HG02798 (cell line): Measurements from ENCODE around the gene CINP.
"Not testable (repeated sequence)": the region's sequence is repeated elsewhere in the genome, so short reads cannot be mapped to it uniquely, and the experiment has no call there.

ENCODE experiments used
- ATAC-seq: cut with Tn5 transposase; IDR thresholded peaks from one replicate; pipeline ENCODE4 v1.9.1; 2021; ENCODE audit warnings: mild to moderate bottlenecking; ENCODE audit not compliant: unreplicated experiment, poor library complexity

The CINP gene

GRCh38 chr14:102359341-102359740 is 3.3 kb downstream of the CINP start:
- no peak for ATAC-seq

DNA sequence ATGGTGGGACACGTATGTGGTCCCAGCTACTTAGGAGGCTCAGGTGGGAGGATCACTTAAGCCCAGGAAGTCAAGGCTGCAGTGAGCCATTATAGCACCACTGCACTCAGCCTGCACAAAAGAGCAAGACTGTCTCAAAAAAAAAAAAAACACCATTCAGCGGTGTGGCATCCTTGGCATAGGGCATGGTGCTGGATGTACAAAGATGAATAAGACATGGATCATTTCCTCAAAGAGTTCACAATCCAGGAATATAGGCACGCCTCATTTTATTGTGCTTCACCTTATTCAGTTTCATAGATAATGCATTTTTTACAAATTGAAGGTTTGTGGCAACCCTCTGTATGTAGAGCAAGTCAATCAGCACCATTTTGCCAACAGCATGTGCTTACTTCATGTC is 6.4 kb downstream of the CINP start:
- no peak for ATAC-seq

- no peak for ATAC-seq
Measured at GRCh38 chr14:102353126-102353619, 9.5 kb downstream of the CINP start.

DNA sequence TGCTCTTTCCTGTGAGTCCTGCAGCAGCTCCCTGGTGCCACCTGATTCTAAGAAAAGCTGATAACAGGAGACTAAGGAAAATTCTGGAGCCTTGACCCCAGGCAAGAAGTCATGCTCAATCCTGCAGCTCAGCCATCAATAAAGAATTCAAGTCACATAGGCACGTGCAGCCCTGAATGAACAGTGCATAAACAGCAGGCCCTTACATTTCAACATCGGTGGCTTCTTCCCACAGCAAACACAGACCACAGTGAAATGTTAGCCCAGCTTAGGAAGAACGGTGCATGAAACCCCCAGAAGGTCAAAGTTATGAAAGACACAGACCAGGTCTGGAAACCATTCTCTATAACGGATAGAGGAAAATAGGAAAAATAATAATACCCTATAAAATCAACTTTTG is 10.5 kb downstream of the CINP start:
- ATAC-seq: no peak

DNA sequence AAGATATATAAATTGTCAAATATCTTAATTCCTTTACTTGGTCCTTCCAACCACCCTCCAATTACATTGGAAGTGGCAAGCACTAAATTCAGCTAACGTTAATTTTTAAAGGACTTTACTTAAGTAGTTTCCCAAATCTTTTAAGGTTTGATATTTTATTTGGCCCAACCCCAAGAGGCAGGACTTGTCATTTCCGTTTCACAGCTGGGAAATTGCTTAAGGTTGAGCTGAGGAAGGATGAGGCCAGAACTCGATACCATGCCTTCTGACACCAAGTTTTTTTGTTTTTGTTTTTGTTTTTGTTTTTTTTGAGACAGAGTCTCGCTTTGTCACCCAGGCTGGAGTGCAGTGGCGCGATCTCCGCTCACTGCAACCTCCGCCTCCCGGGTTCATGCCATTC is 11.1 kb downstream of the CINP start:
- not testable (repeated sequence) for ATAC-seq

DNA sequence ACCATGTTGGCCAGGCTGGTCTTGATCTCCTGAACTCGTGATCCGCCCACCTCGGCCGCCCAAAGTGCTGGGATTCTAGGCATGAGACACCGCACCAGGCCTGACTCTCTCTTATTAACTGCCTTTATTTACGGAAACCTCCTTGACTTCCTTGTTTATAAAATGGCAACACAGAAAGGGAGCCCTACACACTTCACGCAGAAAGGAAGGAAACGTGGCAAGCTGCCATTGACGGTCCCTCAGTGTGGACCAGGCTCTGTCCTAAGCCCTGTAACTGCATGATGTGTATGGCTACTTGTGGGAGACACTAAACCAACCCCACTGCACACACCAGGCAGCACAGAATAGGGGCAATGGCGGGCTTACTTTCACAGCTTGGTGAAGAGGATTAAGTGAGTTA is 11.7 kb downstream of the CINP start:
- ATAC-seq: no peak

- ATAC-seq: no peak
Measured at GRCh38 chr14:102348376-102348775, 14.3 kb downstream of the CINP start.

DNA sequence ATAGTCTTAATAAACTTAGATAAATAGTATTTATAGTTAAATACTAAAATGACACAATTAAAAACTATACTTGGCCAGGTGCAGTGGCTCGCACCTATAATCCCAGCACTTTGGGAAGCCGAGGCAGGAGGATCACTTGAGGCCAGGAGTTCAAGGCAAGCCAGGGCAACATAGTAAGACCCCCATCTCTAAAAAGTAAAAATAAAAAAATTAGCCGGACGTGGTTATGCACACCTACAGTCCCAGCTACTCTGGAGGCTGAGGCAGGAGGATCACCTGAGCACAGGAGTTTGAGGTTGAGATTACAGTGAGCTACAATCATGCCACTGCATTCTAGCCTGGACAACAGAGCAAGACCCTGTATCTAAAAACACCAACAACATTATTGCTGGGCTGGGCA is 16.0 kb downstream of the CINP start:
- no peak for ATAC-seq

- no peak for ATAC-seq
Measured at GRCh38 chr14:102345232-102345631, 17.5 kb downstream of the CINP start.

- ATAC-seq: no peak
Measured at GRCh38 chr14:102344485-102344884, 18.2 kb downstream of the CINP start.

DNA sequence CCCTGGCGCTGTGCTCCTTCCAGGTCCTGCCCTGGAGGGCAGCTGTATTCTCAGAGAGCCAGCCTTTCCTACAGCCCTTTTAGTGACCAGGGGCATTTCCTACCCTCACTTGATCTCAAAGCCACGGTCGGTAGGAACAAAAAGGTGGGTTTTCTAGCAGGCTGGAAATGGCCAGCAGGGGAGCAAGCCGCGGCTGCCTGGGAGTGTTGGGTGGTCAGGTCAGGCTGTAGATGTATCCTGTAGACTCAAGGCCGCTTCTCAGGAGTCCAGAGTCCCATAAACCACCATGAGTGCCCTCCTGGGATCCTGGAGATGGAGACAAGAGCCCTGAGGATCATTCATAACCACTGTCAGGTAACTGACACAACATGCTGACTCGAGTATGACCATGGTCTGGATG is 18.6 kb downstream of the CINP start:
- no peak for ATAC-seq

- no peak for ATAC-seq
Measured at GRCh38 chr14:102342238-102342637, 20.5 kb downstream of the CINP start.

GRCh38 chr14:102341566-102341965 is 21.1 kb downstream of the CINP start:
- ATAC-seq: no peak

DNA sequence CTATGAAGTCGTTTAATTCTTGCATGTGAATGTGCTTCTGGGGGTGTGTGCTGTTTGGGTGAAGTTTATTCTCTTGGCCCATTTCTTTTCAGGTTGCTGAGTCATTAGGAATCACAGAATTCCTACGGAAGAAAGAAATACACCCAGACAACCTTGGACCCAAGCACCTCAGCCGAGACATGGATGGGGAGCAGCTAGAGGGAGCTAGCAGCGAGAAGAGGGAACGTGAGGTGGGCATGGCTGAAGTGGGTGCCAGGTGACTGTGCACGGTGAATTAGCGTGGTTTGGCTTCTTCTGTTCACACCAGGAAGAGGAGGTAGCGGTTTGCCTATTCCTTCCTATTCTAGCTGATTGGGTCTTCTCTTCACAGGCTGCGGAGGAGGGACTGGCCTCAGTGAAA is 24.0 kb downstream of the CINP start:
- ATAC-seq: no peak

DNA sequence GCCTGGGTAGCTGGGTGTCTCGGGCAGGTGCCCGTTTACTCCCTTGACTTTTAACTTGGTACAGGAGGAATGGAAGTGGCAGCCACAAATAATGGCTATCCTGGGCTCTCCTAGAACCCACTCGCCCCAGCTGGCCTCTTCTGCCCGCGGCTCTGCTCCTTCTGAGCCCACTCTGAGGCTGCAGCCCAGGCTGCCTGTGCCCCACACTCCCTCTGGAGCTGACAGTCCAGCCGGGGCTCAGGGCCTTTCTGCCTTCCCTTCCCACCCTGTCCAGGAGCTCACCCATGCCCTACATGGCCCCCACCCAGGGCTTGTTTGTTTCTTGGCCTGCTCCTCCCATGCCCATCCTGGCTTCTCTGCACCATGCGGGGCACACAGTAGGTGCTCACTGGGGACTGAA is 27.5 kb downstream of the CINP start:
- no peak for ATAC-seq

DNA sequence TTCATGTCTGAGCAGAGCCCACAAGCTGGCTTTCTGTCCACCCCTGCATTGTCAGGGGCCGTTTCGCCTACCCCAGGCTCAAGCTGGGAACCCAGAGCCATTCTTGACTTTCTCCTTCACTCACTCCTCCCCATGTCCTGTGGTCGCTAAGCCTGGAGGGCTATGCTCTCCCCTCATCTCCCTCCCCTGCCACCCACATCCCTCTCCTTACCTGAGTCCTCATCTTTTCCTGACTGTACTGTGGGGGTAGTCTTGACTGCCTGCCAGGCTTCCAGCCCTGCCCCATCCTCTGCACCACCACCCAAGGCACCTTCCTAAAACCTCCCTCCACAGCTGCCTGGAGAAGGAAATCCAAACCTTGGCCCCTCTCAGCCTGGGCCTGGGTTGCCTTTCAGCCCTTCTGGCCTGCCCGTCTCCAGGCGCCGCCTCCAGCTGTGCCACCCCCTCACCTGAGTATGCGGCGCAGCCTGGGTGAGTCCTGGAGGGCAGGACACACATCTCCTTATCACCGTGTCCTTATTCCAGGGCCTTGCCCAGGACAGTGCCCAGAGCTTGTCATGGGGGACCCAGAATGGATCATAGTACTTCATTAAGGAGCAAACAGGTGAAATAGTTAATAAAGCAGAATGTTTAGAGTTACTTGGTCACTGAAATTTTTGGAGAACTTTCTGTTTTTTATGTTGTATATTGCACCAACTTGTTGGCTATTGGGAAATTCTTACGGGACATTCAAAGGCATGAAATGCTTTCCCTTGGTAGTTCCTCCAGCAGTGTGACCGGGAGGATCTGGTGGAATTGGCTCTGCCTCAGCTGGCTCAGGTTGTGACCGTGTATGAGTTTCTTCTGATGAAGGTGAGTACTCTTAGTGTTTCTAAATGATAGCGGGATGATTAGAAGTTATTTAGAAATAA is 28.6 kb downstream of the CINP start:
- no peak for ATAC-seq

GRCh38 chr14:102333390-102333789 is 29.3 kb downstream of the CINP start:
- ATAC-seq: no peak

GRCh38 chr14:102330806-102331205 is 31.9 kb downstream of the CINP start:
- no peak for ATAC-seq

GRCh38 chr14:102329381-102329780 is 33.3 kb downstream of the CINP start:
- not testable (repeated sequence) for ATAC-seq

DNA sequence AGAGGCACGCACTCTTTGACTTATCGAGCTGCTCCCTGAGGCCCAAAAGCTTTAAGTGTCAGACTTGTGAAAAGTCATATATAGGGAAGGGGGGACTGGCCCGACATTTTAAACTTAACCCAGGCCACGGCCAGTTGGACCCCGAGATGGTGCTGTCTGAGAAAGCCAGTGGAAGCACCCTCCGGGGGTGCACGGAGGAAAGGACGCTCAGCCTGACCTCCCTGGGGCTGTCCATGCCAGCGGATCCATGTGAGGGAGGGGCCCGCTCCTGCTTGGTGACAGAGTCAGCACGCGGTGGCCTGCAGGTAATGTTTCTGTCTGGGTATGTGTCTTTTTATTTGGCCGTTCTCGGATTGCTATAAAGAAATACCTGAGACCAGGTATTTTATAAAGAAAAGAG is 36.1 kb downstream of the CINP start:
- ATAC-seq: no peak

DNA sequence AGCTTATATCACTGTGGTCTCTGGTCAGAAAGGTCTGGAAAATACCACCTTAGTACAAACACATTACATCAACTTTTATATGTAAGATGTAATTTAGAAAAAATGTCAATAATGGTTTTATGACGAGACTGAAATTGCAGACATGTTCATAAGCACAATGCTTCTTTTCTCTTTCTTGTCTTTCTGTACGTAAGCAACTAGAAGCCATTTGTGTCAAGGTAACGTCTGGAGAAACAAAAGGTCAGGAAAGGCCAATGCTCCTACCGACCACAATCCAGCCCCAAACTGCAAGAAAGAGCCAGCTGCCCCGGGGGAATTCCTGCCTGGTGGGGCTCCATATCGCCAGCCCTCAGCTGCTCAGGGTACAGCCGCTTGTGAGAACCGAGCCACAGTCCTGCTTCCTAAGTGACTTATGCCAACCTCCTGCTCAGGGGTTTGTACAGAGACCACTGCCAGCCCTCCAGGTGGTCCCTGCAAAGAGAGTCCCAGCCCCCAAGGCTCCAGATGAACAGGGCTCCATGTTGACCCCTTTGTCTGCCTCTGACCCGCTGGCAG is 36.8 kb downstream of the CINP start:
- ATAC-seq: no peak

GRCh38 chr14:102323102-102323501 is 39.6 kb downstream of the CINP start:
- no peak for ATAC-seq
